Chondrocyte (in vitro differentiated cells): ENCODE data around the gene ARHGAP6. TPM values are rescaled to one million over a fixed set of nuclear protein-coding genes. Genes with fewer than 3 reads are reported as not detected.
"Not testable (repeated sequence)": the region's sequence is repeated elsewhere in the genome, so short reads cannot be mapped to it uniquely, and the experiment has no call there.

Experiments used
- DNase-seq: peaks from one replicate; pipeline ENCODE4 v3.0.0; 2021; ENCODE audit warnings: mixed read lengths, low spot score
- H3K27ac Mint-ChIP-seq: one replicate; pipeline ENCODE4 v1.8.0; 2021; ENCODE audit warnings: mild to moderate bottlenecking, moderate library complexity, mixed read lengths; ENCODE audit not compliant: unreplicated experiment
- H3K27me3 Mint-ChIP-seq: 2 replicates; pipeline ENCODE4 v1.8.0; 2021; ENCODE audit warnings: low read depth, mixed read lengths
- H3K36me3 Mint-ChIP-seq: 2 replicates; pipeline ENCODE4 v1.8.0; 2021; ENCODE audit warnings: low read depth, mixed read lengths
- H3K4me1 Mint-ChIP-seq: 2 replicates; pipeline ENCODE4 v1.8.0; 2021; ENCODE audit warnings: low read depth, mild to moderate bottlenecking, mixed read lengths
- H3K4me3 Mint-ChIP-seq: one replicate; pipeline ENCODE4 v1.8.0; 2021; ENCODE audit warnings: mild to moderate bottlenecking, moderate library complexity, mixed read lengths; ENCODE audit not compliant: unreplicated experiment
- H3K9me3 Mint-ChIP-seq: 2 replicates; pipeline ENCODE4 v1.8.0; 2021; ENCODE audit warnings: low read depth, mixed read lengths
- CTCF ChIP-seq: fragments of 200-600 bp; sonication (generic); IDR thresholded peaks from 2 replicates; pipeline ENCODE4 v1.5.0; 2021; ENCODE audit warnings: antibody characterized with exemption, mild to moderate bottlenecking, moderate library complexity
- total RNA-seq: library from RNA; stranded (reverse); gene quantifications from 3 replicates; pipeline ENCODE4 v1.2.1, GENCODE V29; 2021

The ARHGAP6 gene
- total RNA-seq, 1 donor from 2014 or later: 1.5 TPM

- H3K36me3 Mint-ChIP-seq: no peaks in the 10 kb centered on the region
- H3K9me3 Mint-ChIP-seq: no peaks in the 10 kb centered on the region
- H3K4me3 Mint-ChIP-seq: no peak overlapping the region
- DNase-seq: no peak
- H3K27me3 Mint-ChIP-seq: no peaks in the 10 kb centered on the region
- peaks cover 7% of the 10 kb centered on the region for H3K4me1 Mint-ChIP-seq
- TF ChIP-seq CTCF: no peak
- H3K27ac Mint-ChIP-seq: no peak overlapping the region
Measured at GRCh38 chrX:11532291-11533078, 133.2 kb downstream of the ARHGAP6 start.

- no peak for DNase-seq
- Mint-ChIP-seq H3K4me1 (peaks cover 7% of the 10 kb centered on the region), H3K36me3 (no peaks in the 10 kb centered on the region), H3K4me3 (no peak overlapping the region), H3K27ac (no peak overlapping the region), H3K9me3 (no peaks in the 10 kb centered on the region), H3K27me3 (no peaks in the 10 kb centered on the region)
- peak; percentile 80 for TF ChIP-seq CTCF
Measured at GRCh38 chrX:11531226-11531625, 134.5 kb downstream of the ARHGAP6 start.

- no peaks in the 10 kb centered on the region for H3K9me3 Mint-ChIP-seq
- no peak for TF ChIP-seq CTCF
- no peaks in the 10 kb centered on the region for H3K27me3 Mint-ChIP-seq
- H3K27ac Mint-ChIP-seq: peak overlapping the region; percentile 42
- H3K4me3 Mint-ChIP-seq: no peak overlapping the region
- DNase-seq: no peak
- no peaks in the 10 kb centered on the region for H3K36me3 Mint-ChIP-seq
- H3K4me1 Mint-ChIP-seq: peaks cover 7% of the 10 kb centered on the region
Measured at GRCh38 chrX:11530621-11531020, 135.1 kb downstream of the ARHGAP6 start.

GRCh38 chrX:11528623-11529022, 137.1 kb downstream of the ARHGAP6 start:
- no peak for DNase-seq
- H3K27ac Mint-ChIP-seq: no peak overlapping the region
- no peak overlapping the region for H3K4me3 Mint-ChIP-seq
- no peaks in the 10 kb centered on the region for H3K27me3 Mint-ChIP-seq
- no peaks in the 10 kb centered on the region for H3K9me3 Mint-ChIP-seq
- TF ChIP-seq CTCF: no peak
- H3K4me1 Mint-ChIP-seq: peaks cover 7% of the 10 kb centered on the region
- H3K36me3 Mint-ChIP-seq: no peaks in the 10 kb centered on the region

- no peak for TF ChIP-seq CTCF
- H3K36me3 Mint-ChIP-seq: peaks cover 1% of the 10 kb centered on the region
- no peak for DNase-seq
- H3K27me3 Mint-ChIP-seq: no peaks in the 10 kb centered on the region
- H3K4me1 Mint-ChIP-seq: peaks cover 4% of the 10 kb centered on the region
- H3K4me3 Mint-ChIP-seq: no peak overlapping the region
- H3K9me3 Mint-ChIP-seq: peaks cover 7% of the 10 kb centered on the region
- H3K27ac Mint-ChIP-seq: no peak overlapping the region
Measured at GRCh38 chrX:11525685-11526084, 140.0 kb downstream of the ARHGAP6 start.

- peaks cover 12% of the 10 kb centered on the region for H3K9me3 Mint-ChIP-seq
- H3K27me3 Mint-ChIP-seq, H3K36me3 Mint-ChIP-seq, DNase-seq, H3K27ac Mint-ChIP-seq, H3K4me3 Mint-ChIP-seq, H3K4me1 Mint-ChIP-seq: not testable (repeated sequence)
Measured at GRCh38 chrX:11519234-11519633, 146.5 kb downstream of the ARHGAP6 start.
